Nucleus accumbens (tissue), 56 donors: ENCODE results near the gene CHRNA1.
"Not testable (repeated sequence)": the region's sequence is repeated elsewhere in the genome, so short reads cannot be mapped to it uniquely, and the experiment has no call there.

Source experiments
- DNase-seq, 56 donors: peaks; one replicate each; lab custom pipeline; 2025; lab: John Stamatoyannopoulos, UW

CHRNA1 gene

DNA sequence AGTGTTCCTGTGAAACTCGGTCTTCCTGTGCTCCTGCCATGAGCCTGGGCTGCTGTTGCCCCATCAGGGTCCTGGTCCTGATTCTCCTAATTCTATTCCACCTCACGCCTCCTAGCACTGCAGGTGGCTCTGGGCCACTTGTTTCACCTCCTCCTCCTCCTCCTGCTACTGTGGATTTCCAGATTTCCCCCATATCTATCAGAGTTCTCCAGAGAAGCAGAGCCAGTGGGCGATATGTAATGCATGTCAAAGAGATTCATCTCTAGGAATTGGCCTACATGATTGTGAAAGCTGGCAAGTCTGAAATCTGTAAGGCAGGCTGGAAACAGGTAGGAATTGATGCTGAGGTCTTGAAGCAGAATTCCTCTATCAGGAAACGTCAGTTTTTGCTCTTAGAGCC is 45.3 kb downstream of the CHRNA1 start:
- DNase-seq = no peak

DNA sequence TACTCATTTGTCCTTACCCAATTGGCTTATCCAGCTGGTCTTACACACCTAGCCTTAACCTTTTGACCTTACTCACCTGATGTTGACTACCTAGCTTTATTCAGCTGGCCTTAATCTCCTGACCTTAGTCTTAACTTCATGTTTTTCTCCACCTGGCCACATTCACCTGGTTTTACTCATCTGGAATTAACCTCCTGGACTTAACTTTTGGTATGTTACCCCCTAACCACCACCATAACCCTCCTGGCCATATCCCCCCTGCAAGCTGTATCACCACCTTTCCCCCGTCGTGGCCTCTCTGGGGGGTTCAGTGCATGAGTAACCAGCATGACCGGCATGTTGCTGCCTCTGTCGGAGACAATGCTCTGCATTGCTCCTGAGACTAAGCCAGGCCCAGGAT is 45.7 kb downstream of the CHRNA1 start:
- DNase-seq = no peak

DNA sequence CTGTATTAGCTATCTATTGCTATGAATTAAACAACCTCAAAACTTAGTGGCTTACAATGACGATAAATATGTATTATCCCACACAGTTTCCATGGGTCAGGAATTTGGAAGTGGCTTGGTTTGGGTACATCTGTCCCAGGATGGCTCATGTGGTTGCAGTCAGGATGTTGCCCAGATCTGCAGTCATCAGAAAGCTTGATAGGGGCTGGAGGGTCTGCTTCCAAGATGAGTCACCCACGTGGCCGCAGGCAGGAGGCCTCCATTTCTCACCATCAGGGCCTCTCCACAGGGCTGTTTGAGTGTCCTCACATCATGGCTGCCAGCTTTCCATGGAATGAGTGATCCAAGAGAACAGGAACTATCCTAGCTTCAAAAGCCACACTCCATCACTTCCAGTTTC is 46.4 kb downstream of the CHRNA1 start:
- no peak for DNase-seq

- DNase-seq = no peak
Observed at GRCh38 chr2:174717273-174717672, 47.0 kb downstream of the CHRNA1 start.

GRCh38 chr2:174716785-174717184 is 47.5 kb downstream of the CHRNA1 start:
- DNase-seq = no peak

GRCh38 chr2:174713686-174714085 is 50.6 kb downstream of the CHRNA1 start:
- no peak for DNase-seq

DNA sequence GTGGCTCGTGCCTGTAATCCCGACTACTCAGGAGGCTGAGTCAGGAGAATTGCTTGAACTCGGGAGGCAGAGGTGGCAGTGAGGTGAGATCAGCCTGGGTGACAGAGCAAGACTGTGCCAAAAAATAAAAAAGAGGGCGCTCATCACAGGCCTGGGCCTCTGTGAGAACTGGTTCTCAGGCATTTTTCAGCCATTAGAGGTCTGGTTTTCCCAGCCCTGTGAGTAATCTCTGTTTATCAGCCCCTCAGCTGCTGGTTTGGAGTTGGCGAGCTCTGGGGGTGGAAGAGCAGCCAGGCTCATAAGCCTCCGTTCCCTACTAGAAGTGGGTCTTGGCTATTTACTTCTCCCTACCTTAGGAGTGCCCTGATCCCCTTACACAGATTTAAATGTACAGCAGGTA is 53.1 kb downstream of the CHRNA1 start:
- no peak for DNase-seq

- DNase-seq = not testable (repeated sequence)
Observed at GRCh38 chr2:174709416-174710004, 54.8 kb downstream of the CHRNA1 start.

- DNase-seq = no peak
Observed at GRCh38 chr2:174708713-174709112, 55.6 kb downstream of the CHRNA1 start.

DNA sequence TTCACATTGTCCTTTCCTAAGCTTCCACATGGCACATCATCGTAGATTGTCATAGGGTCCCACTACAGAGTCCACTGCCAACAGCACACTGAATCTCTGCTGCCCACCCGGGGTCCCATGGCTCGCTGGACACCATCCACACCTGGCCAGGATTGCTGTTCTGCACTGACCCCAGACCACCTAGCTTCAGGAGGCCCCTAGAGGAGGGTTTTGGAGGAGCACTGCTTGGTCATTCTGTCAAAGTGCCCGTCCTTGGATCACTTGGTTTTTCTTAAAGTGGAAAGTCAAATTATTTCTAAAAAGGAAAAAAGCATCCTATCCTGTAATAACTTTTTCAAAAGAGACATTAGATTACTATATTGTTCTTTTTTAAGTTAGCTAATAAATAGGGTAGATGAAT is 59.0 kb downstream of the CHRNA1 start:
- DNase-seq = no peak

DNA sequence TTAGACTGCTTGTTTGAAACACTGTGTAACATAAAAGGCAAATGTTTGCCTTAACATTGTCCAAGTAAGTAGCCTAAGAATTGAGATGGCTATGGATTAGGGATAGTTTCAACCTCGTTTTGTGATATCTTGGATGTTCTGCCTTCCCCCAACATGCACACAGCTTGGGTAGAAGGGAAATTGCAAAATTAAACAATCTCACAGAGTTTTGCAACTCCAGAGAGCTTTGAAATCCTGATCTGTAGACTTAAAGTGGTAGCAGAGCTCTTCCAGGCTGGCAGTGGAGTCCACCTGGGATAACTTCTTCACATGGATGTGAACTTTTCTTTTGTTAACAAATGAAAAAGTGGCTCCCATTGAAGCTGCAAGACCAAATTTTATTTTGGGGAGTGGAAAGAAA is 59.6 kb downstream of the CHRNA1 start:
- DNase-seq = no peak

- DNase-seq = no peak
Observed at GRCh38 chr2:174704061-174704460, 60.2 kb downstream of the CHRNA1 start.

DNA sequence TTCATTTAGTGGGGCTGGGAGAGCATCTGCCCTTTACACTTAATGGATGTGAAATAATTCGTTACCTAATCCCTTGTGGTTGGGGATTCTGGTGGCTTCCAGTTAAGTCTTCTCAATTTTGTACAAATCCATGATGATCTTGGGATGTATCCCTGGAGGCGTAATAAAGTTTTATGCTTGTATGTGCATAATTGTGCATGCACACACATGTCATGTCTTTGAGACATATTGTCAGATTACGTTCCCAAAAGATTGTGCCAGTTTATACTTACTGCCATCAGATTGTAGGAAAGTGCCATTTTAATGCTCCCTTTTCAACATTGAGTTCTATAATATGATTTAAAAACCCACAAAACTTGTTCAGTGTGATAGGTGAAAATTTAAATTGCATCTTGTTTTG is 60.8 kb downstream of the CHRNA1 start:
- no peak for DNase-seq

DNA sequence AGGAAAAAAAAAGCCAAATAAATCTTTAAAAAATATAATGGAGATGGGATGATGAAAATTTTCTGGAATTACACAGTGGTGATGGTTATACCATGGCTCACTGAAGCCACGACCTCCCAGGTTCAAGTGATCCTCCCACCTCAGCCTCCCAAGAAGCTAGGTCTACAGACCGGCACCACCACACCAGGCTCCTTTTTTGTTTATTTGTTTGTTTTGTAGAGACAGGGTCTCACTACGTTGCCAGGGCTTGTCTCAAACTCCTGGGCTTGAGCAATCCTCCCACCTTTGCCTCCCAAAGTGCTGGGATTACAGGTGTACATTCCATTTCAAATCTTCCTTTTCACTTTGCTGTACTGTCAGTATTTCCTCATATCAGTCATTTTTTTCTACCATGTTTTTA is 61.7 kb downstream of the CHRNA1 start:
- DNase-seq = no peak

DNA sequence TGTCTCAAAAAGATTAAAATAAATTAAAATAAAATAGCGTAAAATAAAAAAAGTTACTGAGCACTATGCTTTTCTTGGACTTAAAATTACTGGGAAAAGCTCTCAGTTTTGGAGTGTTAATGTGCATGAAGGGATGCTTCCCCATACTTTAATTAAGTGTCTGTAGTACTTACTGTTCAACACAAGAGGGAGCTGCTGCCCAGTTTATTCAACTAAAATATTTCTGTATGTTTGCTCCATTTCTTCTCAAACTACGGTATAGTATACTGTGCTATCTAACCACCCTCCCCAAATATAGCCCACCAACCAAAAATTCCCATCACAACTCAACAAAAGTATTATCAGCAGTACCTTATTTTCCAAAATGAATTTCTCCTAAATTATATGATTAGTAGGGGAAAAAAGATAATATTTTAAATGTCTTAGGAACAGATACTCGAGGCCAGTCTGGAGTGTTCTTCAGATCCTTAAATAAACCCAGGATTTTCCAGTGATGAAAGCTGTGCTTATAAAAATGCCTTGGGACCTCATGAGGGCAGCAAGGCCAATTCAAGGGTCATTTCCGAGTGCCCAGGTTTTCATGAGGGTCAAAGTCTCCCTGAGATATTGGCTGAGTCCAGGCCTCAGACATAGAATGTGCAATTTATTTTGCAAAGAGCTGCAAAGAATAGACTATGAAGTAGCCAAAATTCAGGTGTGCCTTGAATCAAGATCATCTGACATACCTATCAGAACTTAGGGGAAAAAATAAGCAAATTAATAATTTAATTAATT is 64.1 kb downstream of the CHRNA1 start:
- DNase-seq = peak in 5 of 56 donors; percentile 6 to 16 (median 11)
